Adipocyte (in vitro differentiated cells): Measurements from ENCODE around the gene SMIM41.

ENCODE experiments used
- DNase-seq: peaks from one replicate; pipeline ENCODE4 v3.0.0-alpha.2; 2015; ENCODE audit warnings: low read depth
- H3K27me3 ChIP-seq: replicated peaks from 2 replicates; pipeline ENCODE4 v1.7.0; 2013; ENCODE audit warnings: mild to moderate bottlenecking, low read length, moderate library complexity; ENCODE audit not compliant: control insufficient read depth, insufficient read depth
- H3K36me3 ChIP-seq: 2 replicates; pipeline ENCODE4 v1.7.0; 2013; ENCODE audit warnings: low read length, mild to moderate bottlenecking, moderate library complexity; ENCODE audit not compliant: control insufficient read depth, insufficient read depth, severe bottlenecking
- H3K4me1 ChIP-seq: 2 replicates; pipeline ENCODE4 v1.7.0; 2013; ENCODE audit warnings: mild to moderate bottlenecking, low read length, moderate library complexity; ENCODE audit not compliant: control insufficient read depth, insufficient read depth
- H3K4me3 ChIP-seq: 2 replicates; pipeline ENCODE4 v1.7.0; 2013; ENCODE audit warnings: mild to moderate bottlenecking, low read length, moderate library complexity
- H3K9ac ChIP-seq: 2 replicates; pipeline ENCODE4 v1.7.0; 2013; ENCODE audit warnings: mild to moderate bottlenecking, low read length, moderate library complexity
- H3K9me3 ChIP-seq: 2 replicates; pipeline ENCODE4 v1.7.0; 2013; ENCODE audit warnings: mild to moderate bottlenecking, low read length, moderate library complexity; ENCODE audit not compliant: control insufficient read depth

SMIM41 gene

GRCh38 chr12:52157566-52158150 lies 78.2 kb downstream of the SMIM41 start:
- H3K9ac ChIP-seq, result no peak overlapping the region
- peaks cover 6% of the 10 kb centered on the region for H3K4me1 ChIP-seq

More at GRCh38 chr12:52157566-52158150, 78.2 kb downstream of the SMIM41 start:
- no peaks in the 10 kb centered on the region for H3K9me3 ChIP-seq
- peaks cover 2% of the 10 kb centered on the region for H3K27me3 ChIP-seq
- DNase-seq, result no peak
- no peak overlapping the region for H3K4me3 ChIP-seq
- H3K36me3 ChIP-seq, result no peaks in the 10 kb centered on the region
